H9 (cell line): ENCODE data around the gene ARHGAP15. TPM values are rescaled to one million over a fixed set of nuclear protein-coding genes. Genes with fewer than 3 reads are reported as not detected.

Experiments
- DNase-seq: peaks from one replicate; pipeline ENCODE4 v3.0.0-alpha.2; 2017
- H2AFZ ChIP-seq: one replicate; pipeline ENCODE4 v1.6.1; 2013; ENCODE audit warnings: mild to moderate bottlenecking, low read length, control low read depth, moderate library complexity
- H2AK5ac ChIP-seq: 2 replicates; pipeline ENCODE4 v1.6.1; 2013; ENCODE audit warnings: low read length, control low read depth, mixed read lengths; ENCODE audit not compliant: insufficient read length
- H2BK120ac ChIP-seq: one replicate; pipeline ENCODE4 v1.6.1; 2013; ENCODE audit warnings: low read depth, mild to moderate bottlenecking, low read length, control low read depth, inconsistent platforms; ENCODE audit not compliant: poor library complexity, severe bottlenecking
- H2BK12ac ChIP-seq: 2 replicates; pipeline ENCODE4 v1.6.1; 2013; ENCODE audit warnings: low read length, control low read depth, mixed read lengths, low read depth; ENCODE audit not compliant: insufficient read length
- H2BK15ac ChIP-seq: 2 replicates; pipeline ENCODE4 v1.6.1; 2013; ENCODE audit warnings: low read depth, low read length, control low read depth
- H2BK20ac ChIP-seq: one replicate; pipeline ENCODE4 v1.6.1; 2013; ENCODE audit warnings: low read depth, mild to moderate bottlenecking, low read length, control low read depth, inconsistent platforms; ENCODE audit not compliant: poor library complexity, severe bottlenecking
- H2BK5ac ChIP-seq: 2 replicates; pipeline ENCODE4 v1.6.1; 2013; ENCODE audit warnings: low read length, control low read depth, mixed read lengths; ENCODE audit not compliant: insufficient read length
- H3K14ac ChIP-seq: 2 replicates; pipeline ENCODE4 v1.6.1; 2013; ENCODE audit warnings: low read length, control low read depth; ENCODE audit not compliant: insufficient read depth
- H3K18ac ChIP-seq: 2 replicates; pipeline ENCODE4 v1.6.1; 2013; ENCODE audit warnings: low read depth, mild to moderate bottlenecking, mixed read lengths, low read length, control low read depth; ENCODE audit not compliant: insufficient read length
- H3K23ac ChIP-seq: 2 replicates; pipeline ENCODE4 v1.6.1; 2013; ENCODE audit warnings: low read length, control low read depth, mixed read lengths, low read depth; ENCODE audit not compliant: insufficient read length
- H3K23me2 ChIP-seq: 2 replicates; pipeline ENCODE4 v1.6.1; 2013; ENCODE audit warnings: low read depth, mild to moderate bottlenecking, mixed read lengths, low read length, control low read depth; ENCODE audit not compliant: insufficient read length, poor library complexity, severe bottlenecking
- H3K27ac ChIP-seq: 2 replicates; pipeline ENCODE4 v1.5.1; 2013; ENCODE audit warnings: low read length, control low read depth, mixed read lengths, low read depth; ENCODE audit not compliant: insufficient read length
- H3K27me3 ChIP-seq: 2 replicates; pipeline ENCODE4 v1.6.1; 2013; ENCODE audit warnings: low read length, control low read depth, inconsistent platforms; ENCODE audit not compliant: insufficient read depth
- H3K4ac ChIP-seq: 2 replicates; pipeline ENCODE4 v1.6.1; 2013; ENCODE audit warnings: low read depth, mild to moderate bottlenecking, control low read depth, inconsistent platforms, low read length, moderate library complexity
- H3K4me1 ChIP-seq: 2 replicates; pipeline ENCODE4 v1.6.1; 2013; ENCODE audit warnings: low read length, control low read depth, inconsistent platforms; ENCODE audit not compliant: insufficient read depth
- H3K4me2 ChIP-seq: 2 replicates; pipeline ENCODE4 v1.6.1; 2013; ENCODE audit warnings: low read length, control low read depth, mixed read lengths; ENCODE audit not compliant: insufficient read length, insufficient read depth
- H3K56ac ChIP-seq: 2 replicates; pipeline ENCODE4 v1.6.1; 2013; ENCODE audit warnings: low read depth, mild to moderate bottlenecking, mixed read lengths, low read length, control low read depth; ENCODE audit not compliant: insufficient read length
- H3K79me1 ChIP-seq: 2 replicates; pipeline ENCODE4 v1.6.1; 2013; ENCODE audit warnings: low read depth, mild to moderate bottlenecking, moderate library complexity, low read length, control low read depth, inconsistent platforms; ENCODE audit not compliant: insufficient read depth, poor library complexity, severe bottlenecking
- H3K79me2 ChIP-seq: 2 replicates; pipeline ENCODE4 v1.6.1; 2013; ENCODE audit warnings: low read length, control low read depth, inconsistent platforms; ENCODE audit not compliant: insufficient read depth
- H3K9ac ChIP-seq: 2 replicates; pipeline ENCODE4 v1.6.1; 2013; ENCODE audit warnings: low read length, control low read depth, mixed read lengths; ENCODE audit not compliant: insufficient read length; ENCODE audit errors: extremely low read depth
- H3K9me3 ChIP-seq: one replicate; pipeline ENCODE4 v1.6.1; 2013; ENCODE audit warnings: low read depth, low read length, inconsistent platforms; ENCODE audit not compliant: control insufficient read depth
- H3T11ph ChIP-seq: one replicate; pipeline ENCODE4 v1.6.1; 2013; ENCODE audit warnings: mild to moderate bottlenecking, low read length, control low read depth, inconsistent platforms
- H4K20me1 ChIP-seq: one replicate; pipeline ENCODE4 v1.6.1; 2013; ENCODE audit not compliant: control insufficient read depth, insufficient read length, insufficient read depth
- H4K5ac ChIP-seq: 2 replicates; pipeline ENCODE4 v1.6.1; 2013; ENCODE audit warnings: low read depth, mild to moderate bottlenecking, mixed read lengths, low read length, control low read depth; ENCODE audit not compliant: insufficient read length
- H4K8ac ChIP-seq: replicated peaks from 2 replicates; pipeline ENCODE4 v1.6.1; 2013; ENCODE audit warnings: low read length, control low read depth, mixed read lengths, low read depth; ENCODE audit not compliant: insufficient read length
- H4K91ac ChIP-seq: 2 replicates; pipeline ENCODE4 v1.6.1; 2013; ENCODE audit warnings: low read depth, mild to moderate bottlenecking, moderate library complexity, mixed read lengths, low read length, control low read depth; ENCODE audit not compliant: insufficient read length
- H3K27ac Mint-ChIP-seq, 3 experiments: 2 replicates in 2 of 3; 3 replicates in 1 of 3; pipeline ENCODE4 v1.8.0; 2020 to 2021; ENCODE audit warnings: mixed read lengths in 3 of 3, mild to moderate bottlenecking in 1 of 3, moderate library complexity in 1 of 3
- H3K27me3 Mint-ChIP-seq: 2 replicates; pipeline ENCODE4 v1.8.0; 2021; ENCODE audit warnings: low read depth, mild to moderate bottlenecking, moderate library complexity, mixed read lengths
- H3K36me3 Mint-ChIP-seq, 3 experiments: 2 replicates in 2 of 3; 3 replicates in 1 of 3; pipeline ENCODE4 v1.8.0; 2020 to 2021; ENCODE audit warnings: low read depth in 3 of 3, mixed read lengths in 3 of 3; ENCODE audit not compliant: insufficient read depth in 1 of 3
- H3K4me1 Mint-ChIP-seq, 2 experiments: 2 replicates each; pipeline ENCODE4 v1.8.0; 2020; ENCODE audit warnings: mixed read lengths in 2 of 2
- H3K4me3 Mint-ChIP-seq, 2 experiments: 2 replicates in 1 of 2; 3 replicates in 1 of 2; pipeline ENCODE4 v1.8.0; 2020 to 2021; ENCODE audit warnings: mild to moderate bottlenecking in 2 of 2, mixed read lengths in 2 of 2, moderate library complexity in 1 of 2
- H3K9me3 Mint-ChIP-seq, 2 experiments: 2 replicates in 1 of 2; 3 replicates in 1 of 2; pipeline ENCODE4 v1.8.0; 2020; ENCODE audit warnings: mild to moderate bottlenecking in 2 of 2, mixed read lengths in 2 of 2, moderate library complexity in 1 of 2
- CTCF ChIP-seq: fragments of 200-600 bp; sonication (generic); conservative IDR thresholded peaks from 3 replicates; pipeline ENCODE4 v1.8.0; 2021; ENCODE audit warnings: antibody characterized with exemption, mild to moderate bottlenecking
- WGBS: extraction: QIAGEN DNeasy Blood & Tissue Kit; methylation state at CpG from one replicate; pipeline ENCODE4 v1.1.7; 2013; ENCODE audit warnings: missing lambda C conversion rate, low lambda C conversion rate, mixed read lengths; ENCODE audit not compliant: insufficient read length; ENCODE audit errors: extremely low coverage; 5-methylcytosine and 5-hydroxymethylcytosine counted together
- total RNA-seq: library from RNA; stranded (reverse); gene quantifications from 2 replicates; pipeline ENCODE4 v1.2.1, GENCODE V29; 2021

Gene ARHGAP15
- total RNA-seq, 1 experiment from 2014 or later: not detected

GRCh38 chr2:143514413-143514812 is 385.2 kb downstream of the ARHGAP15 start:
- Histone ChIP-seq H2BK5ac (no peak overlapping the region), H3K18ac (no peak overlapping the region), H3K14ac (no peak overlapping the region), H3K4me2 (no peak overlapping the region), H4K91ac (no peak overlapping the region), H3K27ac (no peak overlapping the region), H4K5ac (no peak overlapping the region), H2AFZ (no peak overlapping the region), H3T11ph (no peak overlapping the region), H3K23ac (no peak overlapping the region), H2BK20ac (no peak overlapping the region), H3K79me2 (no peaks in the 10 kb centered on the region), H4K20me1 (no peaks in the 10 kb centered on the region), H2BK12ac (no peak overlapping the region), H4K8ac (no peak overlapping the region), H3K9me3 (no peaks in the 10 kb centered on the region), H3K9ac (no peak overlapping the region), H3K79me1 (no peaks in the 10 kb centered on the region), H3K4ac (no peak overlapping the region), H3K56ac (no peak overlapping the region), H2BK120ac (no peak overlapping the region), H3K27me3 (no peaks in the 10 kb centered on the region), H2AK5ac (no peak overlapping the region), H3K23me2 (no peaks in the 10 kb centered on the region), H2BK15ac (no peak overlapping the region), H3K4me1 (no peaks in the 10 kb centered on the region)
- Mint-ChIP-seq H3K36me3 (no peaks in the 10 kb centered on the region), H3K4me1 (peaks cover 4 to 5% of the 10 kb centered on the region in 2 experiments; a peak in 2 of 4 replicates), H3K27ac (no peak overlapping the region), H3K9me3 (no peaks in the 10 kb centered on the region), H3K4me3 (no peak overlapping the region), H3K27me3 (no peaks in the 10 kb centered on the region)
- no CpG with 5 or more reads among the region's 1 CpG for WGBS
- no peak for DNase-seq
- no peak for TF ChIP-seq CTCF
